ENCODE data around the gene HGD. TPM values are rescaled to one million over a fixed set of nuclear protein-coding genes. Genes with fewer than 3 reads are reported as not detected.
"Not testable (repeated sequence)": the region's sequence is repeated elsewhere in the genome, so short reads cannot be mapped to it uniquely, and the experiment has no call there.

Gene HGD
- total RNA-seq, 1 experiment from 2014 or later = 1.5 TPM

- TF ChIP-seq, protein P1, sequence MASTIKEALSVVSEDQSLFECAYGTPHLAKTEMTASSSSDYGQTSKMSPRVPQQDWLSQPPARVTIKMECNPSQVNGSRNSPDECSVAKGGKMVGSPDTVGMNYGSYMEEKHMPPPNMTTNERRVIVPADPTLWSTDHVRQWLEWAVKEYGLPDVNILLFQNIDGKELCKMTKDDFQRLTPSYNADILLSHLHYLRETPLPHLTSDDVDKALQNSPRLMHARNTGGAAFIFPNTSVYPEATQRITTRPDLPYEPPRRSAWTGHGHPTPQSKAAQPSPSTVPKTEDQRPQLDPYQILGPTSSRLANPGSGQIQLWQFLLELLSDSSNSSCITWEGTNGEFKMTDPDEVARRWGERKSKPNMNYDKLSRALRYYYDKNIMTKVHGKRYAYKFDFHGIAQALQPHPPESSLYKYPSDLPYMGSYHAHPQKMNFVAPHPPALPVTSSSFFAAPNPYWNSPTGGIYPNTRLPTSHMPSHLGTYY (CRISPR knock-in tag; IDR thresholded peaks at IDR 0.05) = no peak
- TF ChIP-seq RORB (CRISPR knock-in tag; IDR thresholded peaks at IDR 0.05) = no peak
Observed at GRCh38 chr3:120640231-120640630, 41.8 kb downstream of the HGD start (continued).

DNA sequence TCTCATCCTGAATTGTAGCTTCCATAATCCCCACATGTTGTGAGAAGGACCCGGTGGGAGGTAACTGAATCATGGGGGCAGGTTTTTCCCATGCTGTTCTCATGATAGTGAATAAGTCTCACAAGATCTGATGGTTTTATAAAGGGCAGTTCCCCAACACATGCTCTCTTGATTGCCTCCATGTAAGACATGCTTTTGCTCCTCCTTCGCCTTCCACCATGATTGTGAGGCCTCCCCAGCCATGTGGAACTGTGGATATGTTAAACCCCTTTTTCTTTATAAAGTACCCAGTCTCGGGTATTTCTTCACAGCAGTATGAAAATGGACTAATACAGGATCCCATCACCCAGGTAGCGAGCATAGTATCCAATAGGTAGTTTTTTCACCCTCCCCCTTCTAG, 43.2 kb downstream of the HGD start:
- H3K4me3 Mint-ChIP-seq; H3K36me3 Mint-ChIP-seq; POLR2A ChIA-PET; ATAC-seq; H3K27ac Mint-ChIP-seq; CTCF ChIA-PET; H3K27me3 Mint-ChIP-seq (ENCODE audit: low read depth); DNase-seq (ENCODE audit: low spot score): not testable (repeated sequence)
- H3K9me3 Mint-ChIP-seq = peaks cover 12% of the 10 kb centered on the region
- peaks cover 11% of the 10 kb centered on the region for H3K4me1 Mint-ChIP-seq

GRCh38 chr3:120637851-120638559, 44.0 kb downstream of the HGD start:
- no peak for TF ChIP-seq ZNF138 (CRISPR knock-in tag; conservative IDR thresholded peaks at IDR 0.05)
- no peak for TF ChIP-seq ATF3 (CRISPR knock-in tag; conservative IDR thresholded peaks at IDR 0.05)
- no peak for TF ChIP-seq ZSCAN18 (CRISPR knock-in tag; IDR thresholded peaks at IDR 0.05)
- no peak for TF ChIP-seq JAZF1 (CRISPR knock-in tag; IDR thresholded peaks at IDR 0.05)
- no peak for TF ChIP-seq HMGA2 (CRISPR knock-in tag; IDR thresholded peaks at IDR 0.05)
- TF ChIP-seq GRHL2 (CRISPR knock-in tag; IDR thresholded peaks at IDR 0.05; ENCODE audit: insufficient replicate concordance, severe bottlenecking) = no peak
- no peak for TF ChIP-seq ZNF281 (CRISPR knock-in tag; IDR thresholded peaks at IDR 0.05)
- no peak for TF ChIP-seq ZNF219 (CRISPR knock-in tag; IDR thresholded peaks at IDR 0.05; ENCODE audit: borderline replicate concordance)
- TF ChIP-seq ZBTB43 (CRISPR knock-in tag; IDR thresholded peaks at IDR 0.05) = no peak
- no peak for TF ChIP-seq MXD4 (CRISPR knock-in tag; IDR thresholded peaks at IDR 0.05; ENCODE audit: borderline replicate concordance)
- no peak for TF ChIP-seq GABPB1 (CRISPR knock-in tag; IDR thresholded peaks at IDR 0.05)
- TF ChIP-seq, protein P2, sequence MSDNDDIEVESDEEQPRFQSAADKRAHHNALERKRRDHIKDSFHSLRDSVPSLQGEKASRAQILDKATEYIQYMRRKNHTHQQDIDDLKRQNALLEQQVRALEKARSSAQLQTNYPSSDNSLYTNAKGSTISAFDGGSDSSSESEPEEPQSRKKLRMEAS (CRISPR knock-in tag; IDR thresholded peaks at IDR 0.05) = no peak
- POLR2A ChIA-PET = no interaction called here
- H3K9me3 Mint-ChIP-seq = peaks cover 12% of the 10 kb centered on the region
- H3K4me1 Mint-ChIP-seq = peaks cover 11% of the 10 kb centered on the region
- CTCF ChIA-PET = no interaction called here
- no peak for ATAC-seq
- H3K27me3 Mint-ChIP-seq (ENCODE audit: low read depth) = no peaks in the 10 kb centered on the region
- peaks cover 8% of the 10 kb centered on the region; the same call in 1 of the 2 replicates for H3K36me3 Mint-ChIP-seq
- no peak overlapping the region for H3K4me3 Mint-ChIP-seq
- no peak for DNase-seq (ENCODE audit: low spot score)
- H3K27ac Mint-ChIP-seq = no peak overlapping the region

All from WTC11 (cell line).